HepG2 (cell line): ENCODE measurements around the gene EGFR. TPM values are rescaled to one million over a fixed set of nuclear protein-coding genes. Genes with fewer than 3 reads are reported as not detected.

ENCODE experiments used
- ATAC-seq: fragments of 200-7000 bp; cut with Tn5 transposase; 3 replicates; pipeline ENCODE4 v1.9.1; 2020; ENCODE audit warnings: mild to moderate bottlenecking, moderate library complexity
- BruUV-seq: library from RNA; stranded (reverse); fragments of 400-500 nt; replicated peaks from 2 replicates; lab custom pipeline; 2021; lab: Mats Ljungman, UMichigan
- CTCF ChIA-PET: fragments of 300-600 bp; formaldehyde crosslinking; extraction: SDS; loops from one replicate; lab custom pipeline; 2021; ENCODE audit warnings: low total read pairs, inconsistent platforms, low intra/inter-chr PET ratio; lab: Yijun Ruan, JAX
- POLR2A ChIA-PET: fragments of 350-600 bp; sonication (Branson Sonifier 250); formaldehyde crosslinking; loops from one replicate; lab custom pipeline; 2020; ENCODE audit warnings: antibody characterized with exemption, inconsistent platforms; lab: Yijun Ruan, JAX
- DNase-seq: peaks from one replicate; pipeline ENCODE4 v3.0.0-alpha.2; 2015; ENCODE audit warnings: low spot score
- FAIRE-seq: peaks from 3 replicates; lab custom pipeline; 2011; peaks lifted over from hg19 to GRCh38; lab: Jason Lieb, UNC
- H2AFZ ChIP-seq: one replicate; pipeline ENCODE4 v1.6.1; 2011; ENCODE audit warnings: low read length, inconsistent platforms
- H3K27ac ChIP-seq: fragments of 300-600 bp; 3 replicates; pipeline ENCODE4 v1.8.0; 2011; ENCODE audit warnings: mixed run types, mild to moderate bottlenecking, mixed read lengths, low read length, inconsistent platforms; ENCODE audit not compliant: insufficient read depth; ENCODE audit errors: extremely low read length
- H3K27me3 ChIP-seq, 2 experiments: fragments of 200-600 bp in 1 of 2; 2 replicates in 1 of 2; 3 replicates in 1 of 2; pipeline versions ENCODE4 v1.6.0 to v1.8.0; 2011; ENCODE audit warnings: low read length in 2 of 2, mild to moderate bottlenecking in 2 of 2, moderate library complexity in 2 of 2, inconsistent platforms in 1 of 2; ENCODE audit not compliant: insufficient read depth in 2 of 2, control insufficient read depth in 1 of 2
- H3K36me3 ChIP-seq, 2 experiments: fragments of 200-600 bp in 1 of 2; replicated peaks in 1 of 2; 2 replicates in 1 of 2; 3 replicates in 1 of 2; pipeline versions ENCODE4 v1.5.1 to v1.8.0; 2011; ENCODE audit warnings: low read length in 2 of 2, inconsistent platforms in 1 of 2; ENCODE audit not compliant: insufficient read depth in 2 of 2, control insufficient read depth in 1 of 2
- H3K4me1 ChIP-seq: 2 replicates; pipeline ENCODE4 v1.5.1; 2012; ENCODE audit warnings: low read length, inconsistent platforms; ENCODE audit not compliant: insufficient read depth
- H3K4me2 ChIP-seq: 2 replicates; pipeline ENCODE4 v1.6.0; 2011; ENCODE audit warnings: low read depth, low read length, inconsistent platforms
- H3K4me3 ChIP-seq, 3 experiments: fragments of 200-600 bp in 1 of 3; sonication (generic), shearing (Covaris generic) in 1 of 3; replicated peaks in 1 of 3; 2 replicates each; pipeline ENCODE4 v1.5.1; 2011 to 2016; ENCODE audit warnings: low read length in 3 of 3, inconsistent platforms in 2 of 3, low read depth in 2 of 3, mild to moderate bottlenecking in 2 of 3, control low read depth in 1 of 3, mixed read lengths in 1 of 3; ENCODE audit not compliant: insufficient read depth in 1 of 3
- H3K79me2 ChIP-seq: one replicate; pipeline ENCODE4 v1.6.1; 2011; ENCODE audit warnings: low read length, inconsistent platforms; ENCODE audit not compliant: insufficient read depth
- H3K9ac ChIP-seq: 2 replicates; pipeline ENCODE4 v1.6.0; 2011; ENCODE audit warnings: mild to moderate bottlenecking, low read depth, low read length, inconsistent platforms; ENCODE audit not compliant: insufficient read depth
- H3K9me3 ChIP-seq: 2 replicates; pipeline ENCODE4 v1.5.1; 2012; ENCODE audit warnings: mild to moderate bottlenecking, low read length
- H4K20me1 ChIP-seq: 2 replicates; pipeline ENCODE4 v1.6.0; 2011; ENCODE audit warnings: inconsistent platforms, mild to moderate bottlenecking, low read length, moderate library complexity; ENCODE audit not compliant: insufficient read depth
- KAT7 ChIP-seq: IDR thresholded peaks from 2 replicates; pipeline ENCODE4 v1.6.1; 2018; ENCODE audit warnings: borderline replicate concordance, missing compliant biosample characterization
- MXD4 ChIP-seq: IDR thresholded peaks from 2 replicates; pipeline ENCODE4 v1.6.1; 2016; ENCODE audit warnings: mild to moderate bottlenecking, missing biosample characterization, missing genetic modification reagents
- ZBTB4 ChIP-seq: sonication (generic); formaldehyde crosslinking; IDR thresholded peaks from 2 replicates; pipeline ENCODE4 v1.4.0; 2020; ENCODE audit warnings: missing genetic modification reagents, mild to moderate bottlenecking, borderline replicate concordance
- ZNF24 ChIP-seq: fragments of 450-650 bp; IDR thresholded peaks from 2 replicates; pipeline ENCODE4 v1.6.1; 2017; ENCODE audit warnings: antibody characterized with exemption, mild to moderate bottlenecking
- ZNF354B ChIP-seq: sonication (generic); formaldehyde crosslinking; IDR thresholded peaks from 2 replicates; pipeline ENCODE4 v1.8.0; 2022; ENCODE audit warnings: mild to moderate bottlenecking, missing genetic modification reagents
- ZNF451 ChIP-seq: sonication (generic); formaldehyde crosslinking; IDR thresholded peaks from 2 replicates; pipeline ENCODE4 v1.5.0; 2020; ENCODE audit warnings: mild to moderate bottlenecking, missing genetic modification reagents
- ZSCAN31 ChIP-seq: sonication (generic); formaldehyde crosslinking; IDR thresholded peaks from 2 replicates; pipeline ENCODE4 v1.5.0; 2020; ENCODE audit warnings: low read depth, mild to moderate bottlenecking, missing genetic modification reagents
- WGBS: methylation state at CpG from one replicate; pipeline ENCODE4 v1.1.6; 2017; ENCODE audit warnings: low lambda C conversion rate; 5-methylcytosine and 5-hydroxymethylcytosine counted together
- in situ Hi-C: cut with HindIII; loops from 2 replicates; pipeline ENCODE4 v1.10.0; 2017; ENCODE audit warnings: low pct_unique_long_range_greater_than_20kb; ENCODE audit not compliant: extremely low pct_ligation_motif_present
- intact Hi-C: fragments of 100-400 bp; cut with micrococcal nuclease; formaldehyde crosslinking; loops from one replicate; pipeline ENCODE4 v1.10.0; 2022; ENCODE audit not compliant: unreplicated experiment
- polyA plus RNA-seq, 8 experiments: library from polyadenylated mRNA; depleted of rRNA in 3 of 8; stranded (reverse) in 7 of 8; unstranded in 1 of 8; fragments of >200 nt; fragmentation: Illumina TruSeq in 4 of 8; extraction: Trizol in 4 of 8; gene quantifications; 2 replicates each; pipeline versions ENCODE4 v1.2.1 to v1.2.3, GENCODE V29; 2011 to 2016; ENCODE audit warnings: low read depth in 4 of 8, missing spikeins in 1 of 8, mixed read lengths in 1 of 8; ENCODE audit not compliant: insufficient read depth in 1 of 8
- total RNA-seq, 5 experiments: library from RNA; depleted of rRNA; stranded (reverse); fragments of >200 nt; fragmentation: Illumina TruSeq; extraction: Trizol; gene quantifications; 2 replicates each; pipeline ENCODE4 v1.2.3, GENCODE V29; 2016; ENCODE audit warnings: low read depth in 1 of 5
- TF ChIP-seq, protein P1 (sequence below): sonication (generic); formaldehyde crosslinking; IDR thresholded peaks from 2 replicates; pipeline ENCODE4 v1.5.1; 2020; ENCODE audit warnings: mild to moderate bottlenecking, missing genetic modification reagents, moderate library complexity
- TF ChIP-seq, protein P2 (sequence below): sonication (generic); formaldehyde crosslinking; IDR thresholded peaks from 2 replicates; pipeline ENCODE4 v1.9.0; 2022; ENCODE audit warnings: missing genetic modification reagents, mild to moderate bottlenecking, borderline replicate concordance
- TF ChIP-seq, protein P3 (sequence below): sonication (generic); formaldehyde crosslinking; IDR thresholded peaks from 2 replicates; pipeline ENCODE4 v1.4.0; 2020; ENCODE audit warnings: missing genetic modification reagents, borderline replicate concordance

Gene EGFR
- total and polyA plus RNA-seq, 2 of the 13 experiments (the other 11 are each of a cell fraction or from before 2014, with no cell fraction given): 7.0 to 10.0 TPM

DNA sequence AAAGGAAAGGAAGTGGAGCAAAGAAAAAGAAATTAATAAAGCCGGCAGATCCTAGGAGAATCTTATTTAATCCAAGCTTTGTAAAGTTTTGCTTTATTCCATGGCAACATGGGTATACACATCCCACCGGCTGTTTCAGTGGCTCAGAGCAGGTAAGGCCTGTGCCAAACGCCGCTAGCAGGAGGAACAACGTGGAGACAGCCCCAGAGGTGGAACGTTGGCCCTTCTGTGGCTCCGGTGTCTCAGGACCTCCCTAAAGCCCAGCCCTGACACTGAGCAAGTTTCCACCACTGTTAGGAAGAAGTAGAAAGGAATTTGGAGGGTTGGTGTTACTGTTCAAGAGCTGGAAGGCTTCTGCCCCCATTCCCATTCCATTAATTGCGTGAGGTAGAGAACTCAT is 52.0 kb downstream of the EGFR start:
- Histone ChIP-seq H3K4me2 (peak overlapping the region; percentile 71), H3K4me3 (peak overlapping the region in 1 of 3 experiments; percentile 13; a peak in 1 of 6 replicates), H3K79me2 (peaks cover 2% of the 10 kb centered on the region), H3K9me3 (no peaks in the 10 kb centered on the region), H3K27me3 (no peaks in the 10 kb centered on the region), H3K9ac (peak overlapping the region; percentile 58), H3K4me1 (peaks cover 98% of the 10 kb centered on the region)
- intact Hi-C loops (no loop called here), in situ Hi-C loops (no loop called here)
- POLR2A ChIA-PET: interaction anchor here (2.3 to 3.3 kb wide), 2 partner anchors 8 to 107 kb away, joined by 34 to 35 read pairs; no protein-coding TSS in a partner anchor
- TSS peak; percentile 64 for BruUV-seq
- no peak for ATAC-seq
- CTCF ChIA-PET: no interaction called here
- TF ChIP-seq, protein P1, sequence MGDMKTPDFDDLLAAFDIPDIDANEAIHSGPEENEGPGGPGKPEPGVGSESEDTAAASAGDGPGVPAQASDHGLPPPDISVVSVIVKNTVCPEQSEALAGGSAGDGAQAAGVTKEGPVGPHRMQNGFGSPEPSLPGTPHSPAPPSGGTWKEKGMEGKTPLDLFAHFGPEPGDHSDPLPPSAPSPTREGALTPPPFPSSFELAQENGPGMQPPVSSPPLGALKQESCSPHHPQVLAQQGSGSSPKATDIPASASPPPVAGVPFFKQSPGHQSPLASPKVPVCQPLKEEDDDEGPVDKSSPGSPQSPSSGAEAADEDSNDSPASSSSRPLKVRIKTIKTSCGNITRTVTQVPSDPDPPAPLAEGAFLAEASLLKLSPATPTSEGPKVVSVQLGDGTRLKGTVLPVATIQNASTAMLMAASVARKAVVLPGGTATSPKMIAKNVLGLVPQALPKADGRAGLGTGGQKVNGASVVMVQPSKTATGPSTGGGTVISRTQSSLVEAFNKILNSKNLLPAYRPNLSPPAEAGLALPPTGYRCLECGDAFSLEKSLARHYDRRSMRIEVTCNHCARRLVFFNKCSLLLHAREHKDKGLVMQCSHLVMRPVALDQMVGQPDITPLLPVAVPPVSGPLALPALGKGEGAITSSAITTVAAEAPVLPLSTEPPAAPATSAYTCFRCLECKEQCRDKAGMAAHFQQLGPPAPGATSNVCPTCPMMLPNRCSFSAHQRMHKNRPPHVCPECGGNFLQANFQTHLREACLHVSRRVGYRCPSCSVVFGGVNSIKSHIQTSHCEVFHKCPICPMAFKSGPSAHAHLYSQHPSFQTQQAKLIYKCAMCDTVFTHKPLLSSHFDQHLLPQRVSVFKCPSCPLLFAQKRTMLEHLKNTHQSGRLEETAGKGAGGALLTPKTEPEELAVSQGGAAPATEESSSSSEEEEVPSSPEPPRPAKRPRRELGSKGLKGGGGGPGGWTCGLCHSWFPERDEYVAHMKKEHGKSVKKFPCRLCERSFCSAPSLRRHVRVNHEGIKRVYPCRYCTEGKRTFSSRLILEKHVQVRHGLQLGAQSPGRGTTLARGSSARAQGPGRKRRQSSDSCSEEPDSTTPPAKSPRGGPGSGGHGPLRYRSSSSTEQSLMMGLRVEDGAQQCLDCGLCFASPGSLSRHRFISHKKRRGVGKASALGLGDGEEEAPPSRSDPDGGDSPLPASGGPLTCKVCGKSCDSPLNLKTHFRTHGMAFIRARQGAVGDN (CRISPR knock-in tag): peak; percentile 33; the same call in 1 of the 2 replicates
- TF ChIP-seq ZNF24: no peak
- TF ChIP-seq, protein P2, sequence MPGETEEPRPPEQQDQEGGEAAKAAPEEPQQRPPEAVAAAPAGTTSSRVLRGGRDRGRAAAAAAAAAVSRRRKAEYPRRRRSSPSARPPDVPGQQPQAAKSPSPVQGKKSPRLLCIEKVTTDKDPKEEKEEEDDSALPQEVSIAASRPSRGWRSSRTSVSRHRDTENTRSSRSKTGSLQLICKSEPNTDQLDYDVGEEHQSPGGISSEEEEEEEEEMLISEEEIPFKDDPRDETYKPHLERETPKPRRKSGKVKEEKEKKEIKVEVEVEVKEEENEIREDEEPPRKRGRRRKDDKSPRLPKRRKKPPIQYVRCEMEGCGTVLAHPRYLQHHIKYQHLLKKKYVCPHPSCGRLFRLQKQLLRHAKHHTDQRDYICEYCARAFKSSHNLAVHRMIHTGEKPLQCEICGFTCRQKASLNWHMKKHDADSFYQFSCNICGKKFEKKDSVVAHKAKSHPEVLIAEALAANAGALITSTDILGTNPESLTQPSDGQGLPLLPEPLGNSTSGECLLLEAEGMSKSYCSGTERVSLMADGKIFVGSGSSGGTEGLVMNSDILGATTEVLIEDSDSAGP (CRISPR knock-in tag): no peak
- TF ChIP-seq, protein P3, sequence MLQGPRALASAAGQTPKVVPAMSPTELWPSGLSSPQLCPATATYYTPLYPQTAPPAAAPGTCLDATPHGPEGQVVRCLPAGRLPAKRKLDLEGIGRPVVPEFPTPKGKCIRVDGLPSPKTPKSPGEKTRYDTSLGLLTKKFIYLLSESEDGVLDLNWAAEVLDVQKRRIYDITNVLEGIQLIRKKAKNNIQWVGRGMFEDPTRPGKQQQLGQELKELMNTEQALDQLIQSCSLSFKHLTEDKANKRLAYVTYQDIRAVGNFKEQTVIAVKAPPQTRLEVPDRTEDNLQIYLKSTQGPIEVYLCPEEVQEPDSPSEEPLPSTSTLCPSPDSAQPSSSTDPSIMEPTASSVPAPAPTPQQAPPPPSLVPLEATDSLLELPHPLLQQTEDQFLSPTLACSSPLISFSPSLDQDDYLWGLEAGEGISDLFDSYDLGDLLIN: no peak
- no peak for TF ChIP-seq ZSCAN31 (CRISPR knock-in tag)
- no peak for TF ChIP-seq ZNF354B (CRISPR knock-in tag)
- TF ChIP-seq ZBTB4 (CRISPR knock-in tag): peak; percentile 58; the same call in 1 of the 2 replicates
- TF ChIP-seq MXD4 (CRISPR knock-in tag): no peak
- TF ChIP-seq KAT7 (CRISPR knock-in tag): no peak
- no peak for TF ChIP-seq ZNF451 (CRISPR knock-in tag)
- TF ChIP-seq, all 625 proteins: peak for 2
- Histone ChIP-seq H3K36me3 (no peaks in the 10 kb centered on the region), H2AFZ (no peak overlapping the region), H4K20me1 (no peaks in the 10 kb centered on the region), H3K27ac (peak overlapping the region; percentile 82)
- no peak for FAIRE-seq
- 70% methylated on average over 8 of the region's 8 CpGs for WGBS
- no peak for DNase-seq
